KOPT-K1 (cell line): ENCODE data around the gene TRAF3.

Experiments used
- H3K27ac ChIP-seq: fragments of 200-600 bp; sonication (generic); 2 replicates; pipeline ENCODE4 v1.5.1; 2016; ENCODE audit warnings: antibody characterized with exemption, mild to moderate bottlenecking, low read depth, low read length; ENCODE audit not compliant: poor library complexity, severe bottlenecking
- H3K36me3 ChIP-seq: fragments of 200-600 bp; sonication (generic); 2 replicates; pipeline ENCODE4 v1.5.1; 2017; ENCODE audit warnings: antibody characterized with exemption, mild to moderate bottlenecking, low read length, moderate library complexity; ENCODE audit not compliant: insufficient read depth
- H3K9me3 ChIP-seq: fragments of 200-600 bp; sonication (generic); 2 replicates; pipeline ENCODE4 v1.5.1; 2017; ENCODE audit warnings: antibody characterized with exemption, low read length, mild to moderate bottlenecking; ENCODE audit not compliant: insufficient read depth, poor library complexity, severe bottlenecking

Gene TRAF3

DNA sequence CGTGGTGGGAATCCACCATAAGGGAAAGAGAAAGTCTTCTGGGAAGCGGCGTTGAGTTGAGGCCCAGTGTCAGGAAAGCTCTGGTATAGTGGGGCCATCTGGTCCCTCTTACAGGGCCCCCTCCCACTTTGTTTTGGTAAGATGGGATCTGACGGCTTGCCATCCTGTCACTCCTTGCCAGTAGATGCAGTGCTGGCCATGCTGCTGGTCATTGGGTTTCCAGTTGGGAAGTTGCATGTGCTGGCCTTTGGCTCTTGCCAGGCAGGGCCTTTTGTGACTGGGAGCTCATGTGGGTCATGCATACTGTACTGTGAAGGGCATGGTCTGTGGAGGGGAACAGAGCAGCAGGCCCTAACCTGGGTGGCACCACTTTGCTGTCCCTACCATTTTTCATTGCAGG lies 3.8 kb downstream of the TRAF3 start:
- Histone ChIP-seq H3K27ac (no peak overlapping the region), H3K9me3 (no peaks in the 10 kb centered on the region), H3K36me3 (peaks cover 3% of the 10 kb centered on the region; the same call in 1 of the 2 replicates)

DNA sequence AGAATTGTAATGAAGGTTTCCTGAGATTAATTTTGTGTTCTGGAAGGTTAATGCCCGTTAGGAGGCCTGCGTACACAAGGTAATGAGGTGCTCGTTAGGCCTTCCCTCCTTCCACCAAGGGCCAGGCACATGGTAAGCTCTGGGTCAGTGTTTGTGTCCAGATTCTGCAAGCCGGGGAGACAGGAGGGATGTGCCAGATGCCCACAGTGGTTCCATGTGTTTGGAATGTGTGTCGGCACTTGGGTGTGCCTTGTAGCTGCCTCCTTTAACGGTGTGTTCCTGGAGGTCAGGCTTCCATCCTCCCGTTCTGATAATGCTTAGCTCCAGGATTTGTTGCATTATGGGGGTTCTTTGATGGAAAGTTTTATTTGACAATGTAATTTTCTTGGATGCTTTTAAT lies 5.7 kb downstream of the TRAF3 start:
- Histone ChIP-seq H3K9me3 (no peaks in the 10 kb centered on the region), H3K27ac (no peak overlapping the region), H3K36me3 (peaks cover 3% of the 10 kb centered on the region; the same call in 1 of the 2 replicates)

GRCh38 chr14:102784892-102785594 lies 7.8 kb downstream of the TRAF3 start:
- Histone ChIP-seq H3K36me3 (peaks cover 3% of the 10 kb centered on the region; the same call in 1 of the 2 replicates), H3K9me3 (no peaks in the 10 kb centered on the region), H3K27ac (no peak overlapping the region)

- Histone ChIP-seq H3K27ac (no peak overlapping the region), H3K9me3 (no peaks in the 10 kb centered on the region), H3K36me3 (peaks cover 3% of the 10 kb centered on the region; the same call in 1 of the 2 replicates)
Measured at GRCh38 chr14:102785595-102785963, 8.3 kb downstream of the TRAF3 start.

GRCh38 chr14:102786768-102787167 lies 9.5 kb downstream of the TRAF3 start:
- Histone ChIP-seq H3K36me3 (peaks cover 7% of the 10 kb centered on the region; the same call in 1 of the 2 replicates), H3K9me3 (peaks cover 11% of the 10 kb centered on the region), H3K27ac (no peak overlapping the region)

- Histone ChIP-seq H3K9me3 (peaks cover 33% of the 10 kb centered on the region), H3K36me3 (peaks cover 29% of the 10 kb centered on the region), H3K27ac (no peak overlapping the region)
Measured at GRCh38 chr14:102789349-102789748, 12.1 kb downstream of the TRAF3 start.

GRCh38 chr14:102793531-102794328 lies 16.5 kb downstream of the TRAF3 start:
- H3K36me3 ChIP-seq = peaks cover 29% of the 10 kb centered on the region
- no peak overlapping the region for H3K27ac ChIP-seq
- H3K9me3 ChIP-seq = peaks cover 33% of the 10 kb centered on the region

DNA sequence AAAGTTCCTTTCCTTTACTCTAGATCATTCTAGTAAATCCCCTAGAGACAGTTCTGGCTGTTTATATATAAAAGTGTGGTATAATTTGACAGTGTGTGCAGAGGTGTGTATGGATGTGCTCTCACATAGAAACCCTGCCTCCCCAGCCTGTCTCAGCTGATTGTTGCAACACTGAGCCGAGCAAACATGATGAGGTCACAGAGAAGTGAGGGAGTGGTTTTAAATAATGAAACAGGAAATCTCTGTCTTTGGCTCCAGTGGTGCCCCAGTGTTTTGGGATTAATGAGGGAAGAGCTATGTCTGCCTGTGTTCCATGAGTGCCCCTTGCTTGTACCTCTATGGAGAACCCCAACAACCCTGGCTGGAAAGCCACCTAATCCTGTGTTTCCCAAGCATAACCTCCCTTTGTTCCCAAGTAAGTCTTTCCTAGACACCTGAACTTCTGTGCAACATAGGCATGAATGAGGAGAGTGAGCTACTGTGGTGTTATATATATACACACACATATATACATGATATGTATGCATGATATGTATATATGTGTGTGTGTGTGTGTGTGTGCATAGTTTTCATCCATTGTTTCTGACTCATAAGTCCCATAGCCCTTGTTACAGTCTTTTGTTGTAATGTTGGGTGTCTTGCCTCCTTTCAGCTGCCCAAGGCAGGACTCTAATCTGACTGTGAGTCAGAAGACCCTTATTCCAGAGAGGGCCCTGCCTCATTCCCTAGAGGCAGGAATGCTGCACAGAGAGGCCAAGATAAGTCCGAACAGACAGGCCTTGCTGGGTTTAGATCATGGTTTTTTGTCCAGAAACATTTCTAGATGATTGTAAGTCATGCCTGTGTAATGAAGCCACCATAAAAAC lies 18.0 kb downstream of the TRAF3 start:
- Histone ChIP-seq H3K36me3 (peaks cover 29% of the 10 kb centered on the region), H3K27ac (no peak overlapping the region), H3K9me3 (peaks cover 33% of the 10 kb centered on the region)

- Histone ChIP-seq H3K27ac (no peak overlapping the region), H3K36me3 (peaks cover 23% of the 10 kb centered on the region), H3K9me3 (peaks cover 22% of the 10 kb centered on the region)
Measured at GRCh38 chr14:102796661-102797190, 19.5 kb downstream of the TRAF3 start.

DNA sequence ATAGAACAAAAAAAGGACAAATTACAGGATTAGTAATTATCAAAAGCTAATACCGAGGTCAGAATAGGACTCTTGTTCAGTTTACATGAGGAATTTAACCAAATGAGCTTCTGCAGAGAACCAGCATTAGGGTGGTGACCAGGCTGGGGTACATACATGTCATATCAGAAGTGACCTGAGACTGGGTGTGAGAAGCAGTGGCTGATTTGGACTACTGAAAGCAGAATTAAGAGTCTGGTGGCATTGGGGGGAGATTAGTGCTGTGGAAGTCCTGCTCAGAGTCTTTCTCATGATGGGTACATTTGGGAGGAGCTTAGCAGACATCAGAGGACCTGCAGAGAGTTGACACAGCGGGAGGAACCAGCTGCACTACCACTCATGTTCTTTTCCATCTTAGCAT lies 21.7 kb downstream of the TRAF3 start:
- peaks cover under 1% of the 10 kb centered on the region for H3K9me3 ChIP-seq
- no peak overlapping the region for H3K27ac ChIP-seq
- peaks cover 2% of the 10 kb centered on the region; the same call in 1 of the 2 replicates for H3K36me3 ChIP-seq

DNA sequence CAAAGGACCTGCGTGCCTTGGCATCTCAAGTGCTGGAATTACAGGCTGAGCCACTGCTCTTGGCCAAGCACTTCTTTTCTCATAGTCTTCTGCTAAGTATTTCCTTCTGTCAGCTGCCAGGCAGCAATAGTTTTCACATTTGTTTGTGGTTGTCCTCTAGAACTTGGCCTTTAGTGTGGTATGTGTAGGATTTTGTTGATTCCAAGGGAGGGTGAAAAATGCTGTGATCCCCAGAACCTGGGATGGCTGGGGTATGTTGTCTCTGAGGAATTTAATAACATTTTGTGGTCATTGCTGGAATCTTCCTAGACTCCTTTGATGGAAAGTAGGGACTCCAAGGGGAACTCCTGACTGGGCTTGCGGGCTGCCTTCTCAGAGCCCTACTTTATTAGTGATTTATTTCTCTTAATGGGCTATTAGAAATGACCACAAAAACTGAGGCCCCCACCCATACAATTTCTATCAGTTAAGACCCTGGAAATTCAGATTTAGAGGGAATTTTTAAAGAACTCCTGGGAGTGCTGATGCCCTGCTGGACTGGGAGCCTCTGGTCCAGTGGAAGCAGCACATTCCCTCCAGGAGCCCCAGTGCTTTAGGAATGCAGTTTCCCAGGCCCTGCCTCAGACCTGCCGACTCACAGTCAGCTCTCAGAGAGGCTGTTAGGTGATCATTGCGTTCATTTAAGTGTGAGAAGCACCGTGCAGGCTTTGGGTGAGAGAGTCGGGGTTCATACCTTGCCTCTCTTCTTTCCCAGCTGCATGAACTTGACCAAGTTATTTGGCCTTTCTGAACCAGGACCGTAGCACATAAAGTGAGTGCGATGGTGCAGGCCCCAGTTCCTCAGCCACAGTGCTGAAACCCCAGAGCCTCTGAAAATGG lies 22.7 kb downstream of the TRAF3 start:
- Histone ChIP-seq H3K9me3 (no peaks in the 10 kb centered on the region), H3K27ac (no peak overlapping the region), H3K36me3 (no peaks in the 10 kb centered on the region)

DNA sequence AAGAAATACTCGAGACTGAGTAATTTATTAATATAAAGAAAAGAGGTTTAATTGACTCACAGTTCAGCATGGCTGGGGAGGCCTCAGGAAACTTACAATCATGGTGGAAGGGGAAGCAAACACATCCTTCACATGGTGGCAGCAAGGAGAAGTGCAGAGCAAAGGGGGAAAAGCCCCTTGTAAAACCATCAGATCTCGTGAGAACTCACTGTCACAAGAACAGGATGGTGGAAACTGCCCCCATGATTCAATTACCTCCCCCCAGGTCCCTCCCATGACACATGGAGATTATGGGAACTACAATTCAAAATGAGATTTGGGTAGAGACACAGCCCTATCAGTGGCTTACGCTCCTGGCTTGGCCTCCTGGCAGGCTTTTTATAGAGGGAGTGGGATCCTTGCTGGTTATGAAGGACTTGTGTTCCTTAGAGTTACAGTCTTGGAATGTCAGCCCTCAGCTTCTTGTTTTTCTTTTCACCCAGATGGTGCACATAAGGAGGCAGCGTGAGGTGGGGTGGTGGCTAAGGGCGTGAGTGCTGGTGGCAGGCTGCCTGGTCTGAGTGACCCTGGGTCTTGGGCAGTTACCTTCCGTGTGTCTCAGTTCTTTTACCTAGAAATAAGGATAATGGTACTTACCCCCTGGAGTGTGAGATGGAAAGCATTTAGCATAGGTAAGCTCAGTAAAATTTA lies 25.7 kb downstream of the TRAF3 start:
- no peak overlapping the region for H3K27ac ChIP-seq
- H3K9me3 ChIP-seq = no peaks in the 10 kb centered on the region
- no peaks in the 10 kb centered on the region for H3K36me3 ChIP-seq

DNA sequence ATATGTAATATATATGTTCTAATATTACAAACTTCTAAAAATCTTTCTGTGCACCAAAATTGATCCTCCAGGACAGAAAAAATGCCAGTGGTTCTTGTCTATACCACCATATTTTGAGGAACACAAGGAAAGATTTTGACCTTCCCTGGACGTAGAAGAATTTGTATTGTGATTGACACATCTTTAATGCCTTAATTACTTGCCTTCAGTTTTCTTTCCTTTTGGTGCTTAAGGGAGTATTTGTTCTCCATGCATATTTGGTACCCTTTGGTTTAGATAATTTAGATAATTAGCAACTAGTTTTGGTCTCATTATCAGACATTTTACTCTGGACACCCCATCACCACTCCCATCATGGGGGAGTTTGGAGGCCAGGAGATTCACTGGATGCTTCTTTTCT lies 27.6 kb downstream of the TRAF3 start:
- Histone ChIP-seq H3K27ac (no peak overlapping the region), H3K9me3 (no peaks in the 10 kb centered on the region), H3K36me3 (no peaks in the 10 kb centered on the region)
